Activated CD8-positive, alpha-beta memory T cell treated with anti-CD3 and anti-CD28 coated beads for 48 hours (primary cell): ENCODE measurements around the gene OTOP1.
"Not testable (repeated sequence)": the region's sequence is repeated elsewhere in the genome, so short reads cannot be mapped to it uniquely, and the experiment has no call there.

Source experiments
- DNase-seq, 3 experiments: peaks; one replicate each; pipeline ENCODE4 v3.0.0-alpha.2; 2020; ENCODE audit warnings: low read depth in 2 of 3, low spot score in 2 of 3

The OTOP1 gene

GRCh38 chr4:4165701-4166392, 60.9 kb downstream of the OTOP1 start:
- not testable (repeated sequence) for DNase-seq

GRCh38 chr4:4164532-4165173, 62.1 kb downstream of the OTOP1 start:
- DNase-seq: not testable (repeated sequence)

- not testable (repeated sequence) for DNase-seq
These were observed 64.5 kb downstream of the OTOP1 start for GRCh38 chr4:4162186-4162585.

DNA sequence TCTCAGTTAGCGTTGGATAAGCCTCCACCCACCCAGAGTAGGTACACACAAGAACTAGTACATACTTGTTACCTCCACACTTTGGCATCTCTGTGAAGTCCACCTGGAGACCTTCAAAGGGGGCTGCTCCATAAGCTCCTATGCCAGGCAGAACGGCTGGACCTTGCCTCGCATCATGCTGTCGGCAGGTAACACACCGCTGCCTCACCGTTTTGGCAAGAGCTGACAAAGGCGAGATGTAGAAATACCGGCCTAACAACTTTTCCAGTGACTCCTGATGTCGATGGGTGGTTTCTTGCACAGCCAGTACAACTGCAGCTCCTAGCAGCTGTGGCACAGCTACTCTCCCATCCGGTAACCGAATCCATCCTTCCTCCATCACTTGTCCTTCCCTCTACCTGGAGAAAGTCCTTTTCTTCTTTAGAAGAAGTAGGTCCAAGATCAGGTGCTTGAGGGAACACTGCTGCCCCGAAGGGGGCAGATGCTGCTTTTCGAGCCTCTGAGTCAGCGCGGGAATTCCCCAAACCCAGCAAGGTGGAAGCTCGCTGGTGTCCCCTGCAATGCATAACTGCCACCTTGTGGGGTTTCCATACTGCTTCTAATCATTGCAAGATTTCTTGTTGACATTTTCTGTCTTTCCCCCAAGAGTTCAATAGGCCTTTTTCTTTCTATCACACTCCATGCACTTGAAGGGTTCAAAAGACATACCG, 65.6 kb downstream of the OTOP1 start:
- not testable (repeated sequence) for DNase-seq

- not testable (repeated sequence) for DNase-seq
These were observed 81.1 kb downstream of the OTOP1 start for GRCh38 chr4:4145622-4146021.

GRCh38 chr4:4143376-4143775, 83.4 kb downstream of the OTOP1 start:
- DNase-seq: not testable (repeated sequence)

GRCh38 chr4:4142679-4143078, 84.0 kb downstream of the OTOP1 start:
- not testable (repeated sequence) for DNase-seq

DNA sequence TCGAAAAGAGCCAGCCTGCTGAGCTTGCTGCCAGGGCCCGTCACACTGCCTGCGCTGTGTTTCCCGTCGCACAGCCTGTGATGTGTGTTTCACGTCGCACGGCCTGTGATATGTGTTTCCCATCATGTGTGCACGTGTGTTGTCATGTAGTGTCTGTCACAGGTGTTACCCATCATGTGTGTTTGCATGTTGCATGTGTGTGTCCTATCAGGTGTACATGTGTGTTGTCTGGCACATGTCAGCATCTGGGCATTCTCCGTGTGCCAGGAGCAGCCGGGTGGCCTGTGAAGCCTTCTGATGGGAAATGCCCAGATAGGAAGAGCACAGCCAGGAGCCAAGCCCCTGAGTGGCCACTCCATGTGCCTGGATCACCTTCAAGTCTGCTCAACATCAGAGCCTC, 85.5 kb downstream of the OTOP1 start:
- not testable (repeated sequence) for DNase-seq
